GM19193 (cell line): ENCODE results near the gene EMP2.

Experiments used
- POLR2A ChIP-seq: IDR thresholded peaks from 4 replicates; pipeline ENCODE4 v1.6.1; 2011; ENCODE audit not compliant: insufficient read depth, insufficient read length; ENCODE audit errors: extremely low read depth

EMP2 gene

GRCh38 chr16:10579965-10580882 is at the start of gene EMP2:
EMP2 (minus strand) TSS chr16:10580598; CDS start chr16:10547617, 32,981 bp downstream.
- no peak for TF ChIP-seq POLR2A

- TF ChIP-seq POLR2A = no peak
These were observed 49.2 kb upstream of the EMP2 start for GRCh38 chr16:10629592-10629963.

GRCh38 chr16:10625595-10626357 is 45.4 kb upstream of the EMP2 start:
- no peak for TF ChIP-seq POLR2A

- TF ChIP-seq POLR2A = no peak
These were observed 44.1 kb upstream of the EMP2 start for GRCh38 chr16:10624527-10624926.

- TF ChIP-seq POLR2A = no peak
These were observed 42.7 kb upstream of the EMP2 start for GRCh38 chr16:10623059-10623458.

GRCh38 chr16:10622036-10622921 is 41.9 kb upstream of the EMP2 start:
- TF ChIP-seq POLR2A = no peak

GRCh38 chr16:10620120-10620519 is 39.7 kb upstream of the EMP2 start:
- TF ChIP-seq POLR2A = no peak

- TF ChIP-seq POLR2A = no peak
These were observed 39.0 kb upstream of the EMP2 start for GRCh38 chr16:10619271-10619849.

GRCh38 chr16:10618710-10619209 is 38.4 kb upstream of the EMP2 start:
- TF ChIP-seq POLR2A = no peak

- no peak for TF ChIP-seq POLR2A
These were observed 37.4 kb upstream of the EMP2 start for GRCh38 chr16:10617662-10618420.

GRCh38 chr16:10616756-10617640 is 36.6 kb upstream of the EMP2 start:
- no peak for TF ChIP-seq POLR2A

- no peak for TF ChIP-seq POLR2A
These were observed 36.0 kb upstream of the EMP2 start for GRCh38 chr16:10616419-10616755.

GRCh38 chr16:10614685-10615084 is 34.3 kb upstream of the EMP2 start:
- TF ChIP-seq POLR2A = no peak

- TF ChIP-seq POLR2A = no peak
These were observed 33.5 kb upstream of the EMP2 start for GRCh38 chr16:10613785-10614485.
